HepG2 (cell line): ENCODE measurements around the gene MEG3. TPM values are rescaled to one million over a fixed set of nuclear protein-coding genes. Genes with fewer than 3 reads are reported as not detected.

Source experiments
- ATAC-seq: fragments of 200-7000 bp; cut with Tn5 transposase; 3 replicates; pipeline ENCODE4 v1.9.1; 2020; ENCODE audit warnings: mild to moderate bottlenecking, moderate library complexity
- BruUV-seq: library from RNA; stranded (reverse); fragments of 400-500 nt; replicated peaks from 2 replicates; lab custom pipeline; 2021; lab: Mats Ljungman, UMichigan
- CTCF ChIA-PET: fragments of 300-600 bp; formaldehyde crosslinking; extraction: SDS; loops from one replicate; lab custom pipeline; 2021; ENCODE audit warnings: low total read pairs, inconsistent platforms, low intra/inter-chr PET ratio; lab: Yijun Ruan, JAX
- POLR2A ChIA-PET: fragments of 350-600 bp; sonication (Branson Sonifier 250); formaldehyde crosslinking; loops from one replicate; lab custom pipeline; 2020; ENCODE audit warnings: antibody characterized with exemption, inconsistent platforms; lab: Yijun Ruan, JAX
- DNase-seq: peaks from one replicate; pipeline ENCODE4 v3.0.0-alpha.2; 2015; ENCODE audit warnings: low spot score
- FAIRE-seq: peaks from 3 replicates; lab custom pipeline; 2011; peaks lifted over from hg19 to GRCh38; lab: Jason Lieb, UNC
- H2AFZ ChIP-seq: one replicate; pipeline ENCODE4 v1.6.1; 2011; ENCODE audit warnings: low read length, inconsistent platforms
- H3K27ac ChIP-seq: fragments of 300-600 bp; 3 replicates; pipeline ENCODE4 v1.8.0; 2011; ENCODE audit warnings: mixed run types, mild to moderate bottlenecking, mixed read lengths, low read length, inconsistent platforms; ENCODE audit not compliant: insufficient read depth; ENCODE audit errors: extremely low read length
- H3K27me3 ChIP-seq, 2 experiments: fragments of 200-600 bp in 1 of 2; 2 replicates in 1 of 2; 3 replicates in 1 of 2; pipeline versions ENCODE4 v1.6.0 to v1.8.0; 2011; ENCODE audit warnings: low read length in 2 of 2, mild to moderate bottlenecking in 2 of 2, moderate library complexity in 2 of 2, inconsistent platforms in 1 of 2; ENCODE audit not compliant: insufficient read depth in 2 of 2, control insufficient read depth in 1 of 2
- H3K36me3 ChIP-seq, 2 experiments: fragments of 200-600 bp in 1 of 2; replicated peaks in 1 of 2; 2 replicates in 1 of 2; 3 replicates in 1 of 2; pipeline versions ENCODE4 v1.5.1 to v1.8.0; 2011; ENCODE audit warnings: low read length in 2 of 2, inconsistent platforms in 1 of 2; ENCODE audit not compliant: insufficient read depth in 2 of 2, control insufficient read depth in 1 of 2
- H3K4me1 ChIP-seq: 2 replicates; pipeline ENCODE4 v1.5.1; 2012; ENCODE audit warnings: low read length, inconsistent platforms; ENCODE audit not compliant: insufficient read depth
- H3K4me2 ChIP-seq: 2 replicates; pipeline ENCODE4 v1.6.0; 2011; ENCODE audit warnings: low read depth, low read length, inconsistent platforms
- H3K4me3 ChIP-seq, 3 experiments: fragments of 200-600 bp in 1 of 3; sonication (generic), shearing (Covaris generic) in 1 of 3; replicated peaks in 1 of 3; 2 replicates each; pipeline ENCODE4 v1.5.1; 2011 to 2016; ENCODE audit warnings: low read length in 3 of 3, inconsistent platforms in 2 of 3, low read depth in 2 of 3, mild to moderate bottlenecking in 2 of 3, control low read depth in 1 of 3, mixed read lengths in 1 of 3; ENCODE audit not compliant: insufficient read depth in 1 of 3
- H3K79me2 ChIP-seq: one replicate; pipeline ENCODE4 v1.6.1; 2011; ENCODE audit warnings: low read length, inconsistent platforms; ENCODE audit not compliant: insufficient read depth
- H3K9ac ChIP-seq: 2 replicates; pipeline ENCODE4 v1.6.0; 2011; ENCODE audit warnings: mild to moderate bottlenecking, low read depth, low read length, inconsistent platforms; ENCODE audit not compliant: insufficient read depth
- H3K9me3 ChIP-seq: 2 replicates; pipeline ENCODE4 v1.5.1; 2012; ENCODE audit warnings: mild to moderate bottlenecking, low read length
- H4K20me1 ChIP-seq: 2 replicates; pipeline ENCODE4 v1.6.0; 2011; ENCODE audit warnings: inconsistent platforms, mild to moderate bottlenecking, low read length, moderate library complexity; ENCODE audit not compliant: insufficient read depth
- DMTF1 ChIP-seq: sonication (generic); formaldehyde crosslinking; IDR thresholded peaks from 2 replicates; pipeline ENCODE4 v1.4.0; 2020; ENCODE audit warnings: mild to moderate bottlenecking, missing genetic modification reagents
- GLI4 ChIP-seq: sonication (generic); formaldehyde crosslinking; IDR thresholded peaks from 2 replicates; pipeline ENCODE4 v1.5.1; 2020; ENCODE audit warnings: missing genetic modification reagents, mild to moderate bottlenecking, moderate library complexity, borderline replicate concordance
- GZF1 ChIP-seq: sonication (generic); formaldehyde crosslinking; IDR thresholded peaks from 2 replicates; pipeline ENCODE4 v1.5.1; 2020; ENCODE audit warnings: mild to moderate bottlenecking, missing genetic modification reagents
- HMGXB4 ChIP-seq, 2 experiments: sonication (generic) in 1 of 2; formaldehyde crosslinking in 1 of 2; IDR thresholded peaks; 2 replicates each; pipeline versions ENCODE4 v1.4.0 to v1.6.1; 2018 to 2020; ENCODE audit warnings: missing genetic modification reagents in 2 of 2, borderline replicate concordance in 1 of 2, low read depth in 1 of 2, mild to moderate bottlenecking in 1 of 2, missing biosample characterization in 1 of 2
- JARID2 ChIP-seq: sonication (generic); formaldehyde crosslinking; IDR thresholded peaks from 2 replicates; pipeline ENCODE4 v1.8.1; 2023; ENCODE audit warnings: missing genetic modification reagents, inconsistent platforms; ENCODE audit not compliant: insufficient replicate concordance
- MAFF ChIP-seq: IDR thresholded peaks from 2 replicates; pipeline ENCODE4 v1.6.1; 2011; ENCODE audit warnings: low read depth, low read length, improper control_type of control experiment
- PBX2 ChIP-seq: IDR thresholded peaks from 2 replicates; pipeline ENCODE4 v1.6.1; 2016; ENCODE audit warnings: control low read depth
- SRY ChIP-seq: sonication (generic); formaldehyde crosslinking; IDR thresholded peaks from 2 replicates; pipeline ENCODE4 v1.8.0; 2022; ENCODE audit warnings: mild to moderate bottlenecking, missing genetic modification reagents
- TFE3 ChIP-seq: IDR thresholded peaks from 2 replicates; pipeline ENCODE4 v1.6.1; 2016
- XRCC5 ChIP-seq: fragments of 200-400 bp; formaldehyde crosslinking; optimal IDR thresholded peaks from 2 replicates; pipeline ENCODE3; 2017; ENCODE audit warnings: mild to moderate bottlenecking, low read length
- ZNF18 ChIP-seq: sonication (generic); formaldehyde crosslinking; IDR thresholded peaks from 2 replicates; pipeline ENCODE4 v1.8.0; 2022; ENCODE audit warnings: mild to moderate bottlenecking, missing genetic modification reagents; ENCODE audit not compliant: insufficient replicate concordance
- ZNF292 ChIP-seq: sonication (generic); formaldehyde crosslinking; IDR thresholded peaks from 2 replicates; pipeline ENCODE4 v1.8.1; 2022; ENCODE audit warnings: mild to moderate bottlenecking, low read depth, missing genetic modification reagents, borderline replicate concordance
- ZNF768 ChIP-seq: sonication (generic); formaldehyde crosslinking; IDR thresholded peaks from 2 replicates; pipeline ENCODE4 v1.4.0; 2020; ENCODE audit warnings: missing genetic modification reagents
- ZNF780A ChIP-seq: sonication (generic); formaldehyde crosslinking; IDR thresholded peaks from 2 replicates; pipeline ENCODE4 v1.8.0; 2022; ENCODE audit warnings: mild to moderate bottlenecking, missing genetic modification reagents, moderate library complexity
- ZSCAN29 ChIP-seq: sonication (generic); formaldehyde crosslinking; conservative IDR thresholded peaks from 2 replicates; pipeline ENCODE4 v1.4.0; 2020; ENCODE audit warnings: mild to moderate bottlenecking, missing genetic modification reagents
- WGBS: methylation state at CpG from one replicate; pipeline ENCODE4 v1.1.6; 2017; ENCODE audit warnings: low lambda C conversion rate; 5-methylcytosine and 5-hydroxymethylcytosine counted together
- in situ Hi-C: cut with HindIII; loops from 2 replicates; pipeline ENCODE4 v1.10.0; 2017; ENCODE audit warnings: low pct_unique_long_range_greater_than_20kb; ENCODE audit not compliant: extremely low pct_ligation_motif_present
- intact Hi-C: fragments of 100-400 bp; cut with micrococcal nuclease; formaldehyde crosslinking; loops from one replicate; pipeline ENCODE4 v1.10.0; 2022; ENCODE audit not compliant: unreplicated experiment
- polyA plus RNA-seq, 8 experiments: library from polyadenylated mRNA; depleted of rRNA in 3 of 8; stranded (reverse) in 7 of 8; unstranded in 1 of 8; fragments of >200 nt; fragmentation: Illumina TruSeq in 4 of 8; extraction: Trizol in 4 of 8; gene quantifications; 2 replicates each; pipeline versions ENCODE4 v1.2.1 to v1.2.3, GENCODE V29; 2011 to 2016; ENCODE audit warnings: low read depth in 4 of 8, missing spikeins in 1 of 8, mixed read lengths in 1 of 8; ENCODE audit not compliant: insufficient read depth in 1 of 8
- total RNA-seq, 5 experiments: library from RNA; depleted of rRNA; stranded (reverse); fragments of >200 nt; fragmentation: Illumina TruSeq; extraction: Trizol; gene quantifications; 2 replicates each; pipeline ENCODE4 v1.2.3, GENCODE V29; 2016; ENCODE audit warnings: low read depth in 1 of 5

The MEG3 gene
- total and polyA plus RNA-seq, 2 of the 13 experiments (the other 11 are each of a cell fraction or from before 2014, with no cell fraction given): 0.17 TPM; not detected in 1

- no peak for TF ChIP-seq GLI4 (CRISPR knock-in tag)
- TF ChIP-seq TFE3 (CRISPR knock-in tag): no peak
- no peak for TF ChIP-seq ZNF292 (CRISPR knock-in tag)
- no peak for TF ChIP-seq DMTF1 (CRISPR knock-in tag)
- no peak for TF ChIP-seq MAFF
- no peak for TF ChIP-seq ZNF768
- TF ChIP-seq SRY (CRISPR knock-in tag): no peak
- no peak for TF ChIP-seq ZSCAN29 (CRISPR knock-in tag)
- no peak for TF ChIP-seq GZF1 (CRISPR knock-in tag)
These were observed 53.3 kb downstream of the MEG3 start (continued) for GRCh38 chr14:100879194-100879593.

DNA sequence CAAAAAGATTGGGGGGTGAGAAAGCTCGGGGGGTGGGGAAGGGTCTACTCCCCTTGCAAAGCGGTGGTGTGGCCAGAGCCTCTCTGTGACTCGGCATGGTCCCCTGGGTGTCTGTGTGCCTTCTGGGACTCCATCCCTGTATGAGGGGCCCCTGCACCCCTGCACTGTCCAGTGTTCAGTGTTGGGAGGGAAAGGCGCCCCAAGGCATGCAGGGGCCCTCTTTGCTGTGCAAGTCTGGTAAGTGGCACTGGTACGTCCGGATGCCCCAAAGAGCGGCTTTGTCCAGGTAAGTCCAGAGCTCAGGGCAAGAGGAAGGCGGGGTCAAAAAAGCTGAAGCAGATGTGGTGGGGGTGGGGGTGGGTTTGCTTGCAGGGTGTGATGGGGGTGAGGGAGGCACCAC is 53.9 kb downstream of the MEG3 start:
- no peak for DNase-seq
- intact Hi-C loops (no loop called here), in situ Hi-C loops (no loop called here)
- no TSS peak for BruUV-seq
- Histone ChIP-seq H3K27me3 (peaks cover 4 to 13% of the 10 kb centered on the region in 2 experiments; a peak in 4 of 5 replicates), H3K9me3 (no peaks in the 10 kb centered on the region), H4K20me1 (no peaks in the 10 kb centered on the region), H3K9ac (no peak overlapping the region), H3K4me3 (no peak overlapping the region), H3K27ac (no peak overlapping the region), H2AFZ (no peak overlapping the region), H3K4me1 (peaks cover 19% of the 10 kb centered on the region), H3K79me2 (no peaks in the 10 kb centered on the region), H3K4me2 (no peak overlapping the region), H3K36me3 (no peaks in the 10 kb centered on the region)
- FAIRE-seq: no peak
- POLR2A ChIA-PET: no interaction called here
- 59% methylated on average over 7 of the region's 8 CpGs for WGBS
- ATAC-seq: no peak
- CTCF ChIA-PET: no interaction called here
- TF ChIP-seq ZNF292 (CRISPR knock-in tag) (no peak), HMGXB4 (CRISPR knock-in tag; IDR thresholded peaks at IDR 0.05; ENCODE audit: borderline replicate concordance in 1 of 2, low read depth in 1 of 2) (no peak), ZNF18 (CRISPR knock-in tag) (no peak), JARID2 (CRISPR knock-in tag) (no peak), PBX2 (CRISPR knock-in tag) (no peak), ZNF780A (no peak), XRCC5 (no peak)
